Mesenchymal stem cell (in vitro differentiated cells and primary cell): Measurements from ENCODE around the gene KRTAP19-5.

Source experiments
- DNase-seq: peaks from one replicate; pipeline ENCODE4 v3.0.0-alpha.2; 2013
- H2AFZ ChIP-seq: one replicate; pipeline ENCODE4 v1.6.1; 2013; ENCODE audit warnings: low read depth, mild to moderate bottlenecking, control low read depth, inconsistent platforms, low read length, moderate library complexity
- H2AK5ac ChIP-seq: 2 replicates; pipeline ENCODE4 v1.6.1; 2013; ENCODE audit warnings: low read length, moderate library complexity, mild to moderate bottlenecking, inconsistent platforms; ENCODE audit not compliant: severe bottlenecking
- H2BK120ac ChIP-seq: one replicate; pipeline ENCODE4 v1.6.1; 2013; ENCODE audit warnings: low read depth, mild to moderate bottlenecking, inconsistent platforms, low read length, moderate library complexity
- H2BK12ac ChIP-seq, 2 experiments: one replicate each; pipeline ENCODE4 v1.6.1; 2013; ENCODE audit warnings: inconsistent platforms in 2 of 2, low read length in 2 of 2, mild to moderate bottlenecking in 2 of 2, moderate library complexity in 2 of 2, control low read depth in 1 of 2
- H2BK15ac ChIP-seq: one replicate; pipeline ENCODE4 v1.6.1; 2013; ENCODE audit warnings: mild to moderate bottlenecking, low read depth, inconsistent platforms; ENCODE audit not compliant: poor library complexity, severe bottlenecking
- H2BK5ac ChIP-seq: 2 replicates; pipeline ENCODE4 v1.6.1; 2013; ENCODE audit warnings: low read depth, mild to moderate bottlenecking, low read length, control low read depth, inconsistent platforms; ENCODE audit not compliant: poor library complexity, severe bottlenecking
- H3K14ac ChIP-seq, 2 experiments: one replicate each; pipeline ENCODE4 v1.6.1; 2013; ENCODE audit warnings: inconsistent platforms in 2 of 2, low read length in 2 of 2, control low read depth in 1 of 2, mild to moderate bottlenecking in 1 of 2, moderate library complexity in 1 of 2
- H3K18ac ChIP-seq, 2 experiments: one replicate each; pipeline ENCODE4 v1.6.1; 2013; ENCODE audit warnings: inconsistent platforms in 2 of 2, low read length in 2 of 2, control low read depth in 1 of 2, low read depth in 1 of 2, mild to moderate bottlenecking in 1 of 2
- H3K23ac ChIP-seq, 2 experiments: one replicate each; pipeline ENCODE4 v1.6.1; 2013; ENCODE audit warnings: inconsistent platforms in 2 of 2, low read length in 2 of 2, mild to moderate bottlenecking in 2 of 2, moderate library complexity in 2 of 2, control low read depth in 1 of 2
- H3K27ac ChIP-seq: 2 replicates; pipeline ENCODE4 v1.5.1; 2013; ENCODE audit warnings: mild to moderate bottlenecking, moderate library complexity, low read length, control low read depth, inconsistent platforms; ENCODE audit not compliant: poor library complexity, severe bottlenecking
- H3K27me3 ChIP-seq, 2 experiments: 2 replicates each; pipeline versions ENCODE4 v1.6.1 to v1.7.0; 2013; ENCODE audit warnings: low read length in 2 of 2, mild to moderate bottlenecking in 2 of 2, moderate library complexity in 2 of 2, control low read depth in 1 of 2, inconsistent platforms in 1 of 2; ENCODE audit not compliant: control insufficient read depth in 1 of 2, insufficient read depth in 1 of 2
- H3K36me3 ChIP-seq, 2 experiments: 2 replicates each; pipeline versions ENCODE4 v1.6.1 to v1.7.0; 2013; ENCODE audit warnings: low read length in 2 of 2, control low read depth in 1 of 2, inconsistent platforms in 1 of 2, low read depth in 1 of 2, mild to moderate bottlenecking in 1 of 2; ENCODE audit not compliant: insufficient read depth in 2 of 2, control insufficient read depth in 1 of 2
- H3K4ac ChIP-seq, 2 experiments: one replicate each; pipeline ENCODE4 v1.6.1; 2013; ENCODE audit warnings: inconsistent platforms in 2 of 2, low read length in 2 of 2, mild to moderate bottlenecking in 2 of 2, moderate library complexity in 2 of 2, control low read depth in 1 of 2, low read depth in 1 of 2
- H3K4me1 ChIP-seq: 2 replicates; pipeline ENCODE4 v1.6.1; 2013; ENCODE audit warnings: low read depth, low read length, control low read depth; ENCODE audit not compliant: control insufficient read depth, insufficient read depth
- H3K4me2 ChIP-seq: 2 replicates; pipeline ENCODE4 v1.6.1; 2013; ENCODE audit warnings: low read length, mild to moderate bottlenecking, inconsistent platforms; ENCODE audit not compliant: poor library complexity, severe bottlenecking
- H3K4me3 ChIP-seq, 2 experiments: 2 replicates each; pipeline versions ENCODE4 v1.5.1 to v1.7.0; 2013; ENCODE audit warnings: low read length in 2 of 2, mild to moderate bottlenecking in 2 of 2, control low read depth in 1 of 2, low read depth in 1 of 2; ENCODE audit not compliant: insufficient read depth in 1 of 2
- H3K79me1 ChIP-seq: replicated peaks from 2 replicates; pipeline ENCODE4 v1.6.1; 2013; ENCODE audit warnings: mild to moderate bottlenecking, control low read depth, low read length, inconsistent platforms; ENCODE audit not compliant: poor library complexity, severe bottlenecking
- H3K9ac ChIP-seq: 2 replicates; pipeline ENCODE4 v1.7.0; 2013; ENCODE audit warnings: mild to moderate bottlenecking, low read length, moderate library complexity
- H3K9me3 ChIP-seq: 2 replicates; pipeline ENCODE4 v1.7.0; 2013; ENCODE audit warnings: mild to moderate bottlenecking, low read length; ENCODE audit not compliant: control insufficient read depth
- H4K8ac ChIP-seq: one replicate; pipeline ENCODE4 v1.6.1; 2013; ENCODE audit warnings: inconsistent platforms, mild to moderate bottlenecking, low read length, moderate library complexity
- H4K91ac ChIP-seq: one replicate; pipeline ENCODE4 v1.6.1; 2013; ENCODE audit warnings: mild to moderate bottlenecking, low read length, inconsistent platforms
- WGBS: methylation state at CpG from one replicate; pipeline ENCODE4 v1.1.7; 2013; ENCODE audit warnings: mixed read lengths; 5-methylcytosine and 5-hydroxymethylcytosine counted together

Gene KRTAP19-5

GRCh38 chr21:30486180-30486579 lies 15.8 kb downstream of the KRTAP19-5 start:
- Histone ChIP-seq H3K23ac (no peak overlapping the region), H2AFZ (no peak overlapping the region), H2BK5ac (no peak overlapping the region), H2BK12ac (no peak overlapping the region), H3K4ac (no peak overlapping the region), H3K4me3 (no peak overlapping the region), H3K14ac (no peak overlapping the region), H4K91ac (no peak overlapping the region), H3K79me1 (no peaks in the 10 kb centered on the region), H3K9ac (no peak overlapping the region), H3K36me3 (no peaks in the 10 kb centered on the region), H4K8ac (no peak overlapping the region), H3K4me2 (no peak overlapping the region), H3K27ac (no peak overlapping the region), H2BK120ac (no peak overlapping the region), H3K9me3 (peaks cover 13% of the 10 kb centered on the region), H3K27me3 (no peaks in the 10 kb centered on the region), H3K4me1 (no peaks in the 10 kb centered on the region), H3K18ac (no peak overlapping the region), H2BK15ac (no peak overlapping the region), H2AK5ac (no peak overlapping the region)
- 38% methylated on average over 2 of the region's 2 CpGs for WGBS
- DNase-seq, result no peak

- no peaks in the 10 kb centered on the region for H3K79me1 ChIP-seq
- no peak overlapping the region for H4K8ac ChIP-seq
- H3K14ac ChIP-seq, result no peak overlapping the region
- H2BK120ac ChIP-seq, result no peak overlapping the region
- no peak overlapping the region for H3K9ac ChIP-seq
- H4K91ac ChIP-seq, result no peak overlapping the region
- H2AK5ac ChIP-seq, result no peak overlapping the region
- DNase-seq, result no peak
- no peak overlapping the region for H2BK5ac ChIP-seq
- no peak overlapping the region for H3K27ac ChIP-seq
- no peak overlapping the region for H3K18ac ChIP-seq
- no peak overlapping the region for H3K4me2 ChIP-seq
- H3K4me1 ChIP-seq, result no peaks in the 10 kb centered on the region
- WGBS, result 36% methylated on average over 1 of the region's 2 CpGs
- no peaks in the 10 kb centered on the region for H3K27me3 ChIP-seq
- H3K36me3 ChIP-seq, result no peaks in the 10 kb centered on the region
- no peak overlapping the region for H2AFZ ChIP-seq
- H3K4me3 ChIP-seq, result no peak overlapping the region
- H2BK15ac ChIP-seq, result no peak overlapping the region
- H3K23ac ChIP-seq, result no peak overlapping the region
- H2BK12ac ChIP-seq, result no peak overlapping the region
- no peak overlapping the region for H3K4ac ChIP-seq
- peaks cover 10% of the 10 kb centered on the region for H3K9me3 ChIP-seq
These were observed 19.8 kb downstream of the KRTAP19-5 start for GRCh38 chr21:30482130-30482529.

GRCh38 chr21:30480145-30480544 lies 21.8 kb downstream of the KRTAP19-5 start, which contains the start of gene KRTAP19-1:
TSS of gene KRTAP19-1 (minus strand) at chr21:30480367. CDS start at chr21:30480317, 50 bp downstream.
- Histone ChIP-seq H2AFZ (no peak within 1 kb of the TSS), H3K23ac (no peak within 1 kb of the TSS), H3K14ac (no peak within 1 kb of the TSS), H2BK12ac (no peak within 1 kb of the TSS), H3K9me3 (no peaks in the 10 kb centered on the region), H4K8ac (no peak within 1 kb of the TSS), H3K18ac (no peak within 1 kb of the TSS), H3K27ac (no peak within 1 kb of the TSS), H3K36me3 (no peaks in the 10 kb centered on the region), H3K4ac (no peak within 1 kb of the TSS), H3K79me1 (no peaks in the 10 kb centered on the region), H4K91ac (no peak within 1 kb of the TSS), H3K4me3 (no peak within 1 kb of the TSS), H2BK120ac (no peak within 1 kb of the TSS), H3K4me1 (no peaks in the 10 kb centered on the region), H2AK5ac (no peak within 1 kb of the TSS), H2BK5ac (no peak within 1 kb of the TSS), H3K4me2 (no peak within 1 kb of the TSS), H2BK15ac (no peak within 1 kb of the TSS), H3K27me3 (no peaks in the 10 kb centered on the region), H3K9ac (no peak within 1 kb of the TSS)
- DNase-seq, result no peak
- WGBS, result 76% methylated on average over 6 of the region's 7 CpGs

- Histone ChIP-seq H3K9me3 (no peaks in the 10 kb centered on the region), H3K27ac (no peak overlapping the region), H3K4me1 (no peaks in the 10 kb centered on the region), H3K18ac (no peak overlapping the region), H3K9ac (no peak overlapping the region), H3K27me3 (no peaks in the 10 kb centered on the region), H2BK15ac (no peak overlapping the region), H3K4ac (no peak overlapping the region), H3K79me1 (no peaks in the 10 kb centered on the region), H2BK5ac (no peak overlapping the region), H3K14ac (no peak overlapping the region), H3K23ac (no peak overlapping the region), H2BK12ac (no peak overlapping the region), H2AFZ (no peak overlapping the region), H4K8ac (no peak overlapping the region), H2AK5ac (no peak overlapping the region), H4K91ac (no peak overlapping the region), H2BK120ac (no peak overlapping the region), H3K4me2 (no peak overlapping the region), H3K4me3 (no peak overlapping the region), H3K36me3 (no peaks in the 10 kb centered on the region)
- 80% methylated on average over 3 of the region's 4 CpGs for WGBS
- no peak for DNase-seq
These were observed 22.7 kb downstream of the KRTAP19-5 start for GRCh38 chr21:30479259-30479658.
